Fibroblast of peridontal ligament (primary cell): ENCODE data around the gene ZNF561.
A peak's percentile ranks its signal among the peaks of the same experiment; 100 is the strongest.

Experiments used
- DNase-seq: peaks from one replicate; pipeline ENCODE4 v3.0.0-alpha.2; 2010; ENCODE audit errors: extremely low read depth

ZNF561 gene

GRCh38 chr19:9580728-9581127 is 40.3 kb downstream of the ZNF561 start:
- no peak for DNase-seq

- DNase-seq: no peak
Observed at GRCh38 chr19:9570255-9570654, 50.8 kb downstream of the ZNF561 start.

GRCh38 chr19:9566729-9567128 is 54.3 kb downstream of the ZNF561 start:
- no peak for DNase-seq

GRCh38 chr19:9565900-9566705 is 54.9 kb downstream of the ZNF561 start:
- DNase-seq: peak; percentile 12
